ENCODE measurements around the gene NRBP1.

The NRBP1 gene

DNA sequence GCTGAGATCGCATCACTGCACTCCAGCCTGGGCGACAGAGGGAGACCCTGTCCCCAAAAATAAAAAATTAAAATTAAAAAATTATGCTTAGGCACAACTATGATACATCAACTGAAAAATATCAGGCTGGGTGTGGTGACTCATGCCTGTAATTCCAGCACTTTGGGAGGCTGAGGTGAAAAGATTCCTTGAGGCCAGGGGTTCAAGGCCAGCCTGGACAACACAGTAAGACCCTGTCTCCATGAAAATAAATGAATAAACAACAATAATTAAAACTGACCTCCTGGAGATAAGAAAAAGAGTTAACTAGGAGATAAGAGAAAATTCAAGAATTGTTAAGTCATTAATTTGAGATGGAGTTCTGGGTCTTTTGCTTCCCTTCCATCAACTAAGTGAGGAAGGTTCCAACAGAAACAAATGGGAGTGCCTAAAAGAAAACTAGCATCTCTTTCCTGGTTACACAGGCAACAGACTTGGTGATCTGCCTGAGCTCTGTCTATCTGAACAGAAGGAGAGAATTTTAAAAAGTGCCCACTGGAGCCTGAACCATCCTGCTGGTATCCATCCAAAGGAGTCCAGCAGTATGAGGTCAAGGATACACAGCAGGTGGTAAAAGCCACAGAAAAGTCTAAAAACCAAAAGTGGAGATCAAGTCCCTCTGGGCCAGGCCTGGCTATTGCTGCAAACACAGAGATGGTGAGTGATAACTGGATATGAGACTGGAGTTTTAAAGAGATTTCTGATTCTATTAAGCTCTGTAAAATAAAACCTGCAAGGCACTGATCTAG, 27.9 kb upstream of the NRBP1 start:
- no peaks in the 10 kb centered on the region for H3K27me3 ChIP-seq (ENCODE audit: control insufficient read depth, insufficient read depth, low read length)
- no peak overlapping the region for H3K27ac ChIP-seq (ENCODE audit: low read depth, low read length)
- no peaks in the 10 kb centered on the region for H3K9me3 ChIP-seq (ENCODE audit: control insufficient read depth, insufficient read depth, low read depth, low read length)
- no peaks in the 10 kb centered on the region for H3K4me1 ChIP-seq (ENCODE audit: control insufficient read depth, insufficient read depth, low read length)
- H3K4me3 ChIP-seq (ENCODE audit: low read depth, low read length) = no peak overlapping the region
- peaks cover 13% of the 10 kb centered on the region; the same call in 1 of the 2 replicates for H3K36me3 ChIP-seq (ENCODE audit: control insufficient read depth, insufficient read depth, low read length)
- H3K9ac ChIP-seq (ENCODE audit: low read length) = no peak overlapping the region

- H3K4me1 ChIP-seq (ENCODE audit: control insufficient read depth, insufficient read depth, low read length) = peaks cover 5% of the 10 kb centered on the region; the same call in 1 of the 2 replicates
- H3K4me3 ChIP-seq (ENCODE audit: low read depth, low read length) = peak overlapping the region; percentile 96
- no peak overlapping the region for H3K9ac ChIP-seq (ENCODE audit: low read length)
- peaks cover 15% of the 10 kb centered on the region; the same call in 1 of the 2 replicates for H3K36me3 ChIP-seq (ENCODE audit: control insufficient read depth, insufficient read depth, low read length)
- H3K9me3 ChIP-seq (ENCODE audit: control insufficient read depth, insufficient read depth, low read depth, low read length) = no peaks in the 10 kb centered on the region
- H3K27ac ChIP-seq (ENCODE audit: low read depth, low read length) = no peak overlapping the region
- no peaks in the 10 kb centered on the region for H3K27me3 ChIP-seq (ENCODE audit: control insufficient read depth, insufficient read depth, low read length)
These were observed 20.5 kb upstream of the NRBP1 start for GRCh38 chr2:27407798-27408491.

- H3K27ac ChIP-seq (ENCODE audit: low read depth, low read length) = peak overlapping the region; percentile 88
- H3K36me3 ChIP-seq (ENCODE audit: control insufficient read depth, insufficient read depth, low read length) = peaks cover 15% of the 10 kb centered on the region; the same call in 1 of the 2 replicates
- peak overlapping the region; percentile 93 for H3K9ac ChIP-seq (ENCODE audit: low read length)
- H3K4me1 ChIP-seq (ENCODE audit: control insufficient read depth, insufficient read depth, low read length) = peaks cover 5% of the 10 kb centered on the region; the same call in 1 of the 2 replicates
- H3K9me3 ChIP-seq (ENCODE audit: control insufficient read depth, insufficient read depth, low read depth, low read length) = no peaks in the 10 kb centered on the region
- H3K27me3 ChIP-seq (ENCODE audit: control insufficient read depth, insufficient read depth, low read length) = no peaks in the 10 kb centered on the region
- H3K4me3 ChIP-seq (ENCODE audit: low read depth, low read length) = peak overlapping the region; percentile 96
These were observed 19.7 kb upstream of the NRBP1 start for GRCh38 chr2:27408601-27409320.

GRCh38 chr2:27409321-27410073, 18.9 kb upstream of the NRBP1 start, which contains the start of gene PPM1G:
PPM1G (minus strand) TSS chr2:27409591; CDS start chr2:27409422, 169 bp downstream.
- peaks cover 15% of the 10 kb centered on the region; the same call in 1 of the 2 replicates for H3K36me3 ChIP-seq (ENCODE audit: control insufficient read depth, insufficient read depth, low read length)
- H3K27me3 ChIP-seq (ENCODE audit: control insufficient read depth, insufficient read depth, low read length) = no peaks in the 10 kb centered on the region
- peak within 1 kb of the TSS; percentile 93 for H3K9ac ChIP-seq (ENCODE audit: low read length)
- H3K27ac ChIP-seq (ENCODE audit: low read depth, low read length) = peak within 1 kb of the TSS; percentile 88
- H3K9me3 ChIP-seq (ENCODE audit: control insufficient read depth, insufficient read depth, low read depth, low read length) = no peaks in the 10 kb centered on the region
- peak within 1 kb of the TSS; percentile 96 for H3K4me3 ChIP-seq (ENCODE audit: low read depth, low read length)
- H3K4me1 ChIP-seq (ENCODE audit: control insufficient read depth, insufficient read depth, low read length) = peaks cover 5% of the 10 kb centered on the region; the same call in 1 of the 2 replicates

GRCh38 chr2:27412419-27413152, 15.8 kb upstream of the NRBP1 start:
- Histone ChIP-seq H3K27ac (ENCODE audit: low read depth, low read length) (no peak overlapping the region), H3K4me3 (ENCODE audit: low read depth, low read length) (no peak overlapping the region), H3K4me1 (ENCODE audit: control insufficient read depth, insufficient read depth, low read length) (peaks cover 5% of the 10 kb centered on the region; the same call in 1 of the 2 replicates), H3K36me3 (ENCODE audit: control insufficient read depth, insufficient read depth, low read length) (peaks cover under 1% of the 10 kb centered on the region; the same call in 1 of the 2 replicates), H3K27me3 (ENCODE audit: control insufficient read depth, insufficient read depth, low read length) (no peaks in the 10 kb centered on the region), H3K9me3 (ENCODE audit: control insufficient read depth, insufficient read depth, low read depth, low read length) (no peaks in the 10 kb centered on the region), H3K9ac (ENCODE audit: low read length) (no peak overlapping the region)

- Histone ChIP-seq H3K4me1 (ENCODE audit: control insufficient read depth, insufficient read depth, low read length) (no peaks in the 10 kb centered on the region), H3K27ac (ENCODE audit: low read depth, low read length) (no peak overlapping the region), H3K27me3 (ENCODE audit: control insufficient read depth, insufficient read depth, low read length) (no peaks in the 10 kb centered on the region), H3K4me3 (ENCODE audit: low read depth, low read length) (no peak overlapping the region), H3K9ac (ENCODE audit: low read length) (no peak overlapping the region), H3K9me3 (ENCODE audit: control insufficient read depth, insufficient read depth, low read depth, low read length) (no peaks in the 10 kb centered on the region), H3K36me3 (ENCODE audit: control insufficient read depth, insufficient read depth, low read length) (no peaks in the 10 kb centered on the region)
These were observed 12.3 kb upstream of the NRBP1 start for GRCh38 chr2:27416151-27416550.

DNA sequence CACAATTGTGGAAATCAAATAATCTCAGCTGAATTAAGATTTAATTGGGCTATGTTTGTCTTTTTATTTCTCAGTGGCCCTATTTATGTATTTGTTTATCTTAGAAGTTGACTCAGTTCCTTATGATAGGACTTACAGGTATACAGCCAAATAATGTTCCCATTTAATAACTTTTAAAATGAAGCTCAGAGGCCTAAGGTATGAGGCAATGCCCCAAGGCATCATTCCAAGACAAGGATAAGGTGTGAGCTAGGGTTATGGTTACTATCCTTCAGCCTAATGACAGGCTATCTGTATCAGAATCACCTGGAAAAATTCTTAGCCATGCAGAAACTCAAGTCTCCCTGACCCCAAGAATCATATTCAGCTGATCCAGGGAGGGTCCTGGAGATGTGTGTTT, 7.4 kb upstream of the NRBP1 start:
- Histone ChIP-seq H3K36me3 (ENCODE audit: control insufficient read depth, insufficient read depth, low read length) (no peaks in the 10 kb centered on the region), H3K27ac (ENCODE audit: low read depth, low read length) (no peak overlapping the region), H3K9ac (ENCODE audit: low read length) (no peak overlapping the region), H3K27me3 (ENCODE audit: control insufficient read depth, insufficient read depth, low read length) (no peaks in the 10 kb centered on the region), H3K4me1 (ENCODE audit: control insufficient read depth, insufficient read depth, low read length) (no peaks in the 10 kb centered on the region), H3K4me3 (ENCODE audit: low read depth, low read length) (no peak overlapping the region), H3K9me3 (ENCODE audit: control insufficient read depth, insufficient read depth, low read depth, low read length) (no peaks in the 10 kb centered on the region)

DNA sequence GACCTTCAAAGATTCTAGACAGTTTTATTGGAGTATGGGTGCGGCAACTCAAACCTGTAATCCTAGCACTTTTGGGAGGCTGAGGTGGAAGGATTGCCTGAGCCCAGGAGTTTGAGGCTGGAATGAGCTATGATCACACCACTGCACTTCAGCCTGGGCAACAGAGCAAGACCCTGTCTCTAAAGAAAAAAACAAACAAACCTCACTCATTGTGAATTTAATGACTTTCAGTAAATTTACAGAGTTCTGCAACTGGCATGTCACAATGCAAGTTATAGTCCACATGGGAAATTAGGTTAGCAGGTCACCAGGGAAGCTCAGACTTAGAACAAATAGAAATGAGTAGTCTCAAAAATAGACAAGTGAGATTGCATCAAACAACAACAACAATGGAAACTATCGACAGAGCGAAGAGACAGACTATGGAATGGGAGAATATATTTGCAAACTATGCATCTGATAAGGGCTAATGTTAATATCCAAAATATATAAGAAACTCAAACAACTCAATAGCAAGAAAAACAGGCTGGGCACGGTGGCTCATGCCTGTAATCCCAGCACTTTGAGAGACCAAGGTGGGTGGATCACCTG, 6.7 kb upstream of the NRBP1 start:
- H3K27ac ChIP-seq (ENCODE audit: low read depth, low read length) = no peak overlapping the region

GRCh38 chr2:27422958-27423357, 5.5 kb upstream of the NRBP1 start:
- H3K27me3 ChIP-seq (ENCODE audit: control insufficient read depth, insufficient read depth, low read length) = no peaks in the 10 kb centered on the region
- H3K4me3 ChIP-seq (ENCODE audit: low read depth, low read length) = no peak overlapping the region
- no peaks in the 10 kb centered on the region for H3K4me1 ChIP-seq (ENCODE audit: control insufficient read depth, insufficient read depth, low read length)
- H3K36me3 ChIP-seq (ENCODE audit: control insufficient read depth, insufficient read depth, low read length) = no peaks in the 10 kb centered on the region
- H3K9me3 ChIP-seq (ENCODE audit: control insufficient read depth, insufficient read depth, low read depth, low read length) = no peaks in the 10 kb centered on the region
- no peak overlapping the region for H3K27ac ChIP-seq (ENCODE audit: low read depth, low read length)
- H3K9ac ChIP-seq (ENCODE audit: low read length) = no peak overlapping the region

More for the DNA sequence above, 6.7 kb upstream of the NRBP1 start:
- Histone ChIP-seq H3K27me3 (ENCODE audit: control insufficient read depth, insufficient read depth, low read length) (no peaks in the 10 kb centered on the region), H3K4me3 (ENCODE audit: low read depth, low read length) (no peak overlapping the region), H3K36me3 (ENCODE audit: control insufficient read depth, insufficient read depth, low read length) (no peaks in the 10 kb centered on the region), H3K9ac (ENCODE audit: low read length) (no peak overlapping the region), H3K9me3 (ENCODE audit: control insufficient read depth, insufficient read depth, low read depth, low read length) (no peaks in the 10 kb centered on the region), H3K4me1 (ENCODE audit: control insufficient read depth, insufficient read depth, low read length) (no peaks in the 10 kb centered on the region)

All from HUES6 (cell line).